Testis (tissue), 2 donors: Measurements from ENCODE around the gene ERH.

ENCODE experiments used
- CTCF ChIP-seq, 3 experiments: fragments of 450-650 bp in 2 of 3; fragments of 200-600 bp in 1 of 3; sonication (generic) in 1 of 3; IDR thresholded peaks; one replicate each; pipeline ENCODE4 v1.5.1; 2016 to 2019; ENCODE audit warnings: antibody characterized with exemption in 3 of 3, mild to moderate bottlenecking in 2 of 3, moderate library complexity in 1 of 3
- POLR2A ChIP-seq: fragments of 450-650 bp; IDR thresholded peaks from one replicate; pipeline ENCODE4 v1.6.1; 2017; ENCODE audit warnings: antibody characterized with exemption, mild to moderate bottlenecking, moderate library complexity

GRCh38 chr14:69342928-69343525 is 55.1 kb downstream of the ERH start:
- TF ChIP-seq CTCF (IDR thresholded peaks at IDR 0.05) (no peak), POLR2A (no peak)
